Stimulated activated CD4-positive, alpha-beta T cell treated with anti-CD3 and anti-CD28 coated beads, TNF-alpha, amount 100 ng/mL, for 48 hours (primary cell): ENCODE measurements around the gene SETD6.

ENCODE experiments used
- DNase-seq, 3 donors: peaks; one replicate each; pipeline ENCODE4 v3.0.0-alpha.2; 2020; ENCODE audit warnings: low read depth in 3 of 3

Gene SETD6

DNA sequence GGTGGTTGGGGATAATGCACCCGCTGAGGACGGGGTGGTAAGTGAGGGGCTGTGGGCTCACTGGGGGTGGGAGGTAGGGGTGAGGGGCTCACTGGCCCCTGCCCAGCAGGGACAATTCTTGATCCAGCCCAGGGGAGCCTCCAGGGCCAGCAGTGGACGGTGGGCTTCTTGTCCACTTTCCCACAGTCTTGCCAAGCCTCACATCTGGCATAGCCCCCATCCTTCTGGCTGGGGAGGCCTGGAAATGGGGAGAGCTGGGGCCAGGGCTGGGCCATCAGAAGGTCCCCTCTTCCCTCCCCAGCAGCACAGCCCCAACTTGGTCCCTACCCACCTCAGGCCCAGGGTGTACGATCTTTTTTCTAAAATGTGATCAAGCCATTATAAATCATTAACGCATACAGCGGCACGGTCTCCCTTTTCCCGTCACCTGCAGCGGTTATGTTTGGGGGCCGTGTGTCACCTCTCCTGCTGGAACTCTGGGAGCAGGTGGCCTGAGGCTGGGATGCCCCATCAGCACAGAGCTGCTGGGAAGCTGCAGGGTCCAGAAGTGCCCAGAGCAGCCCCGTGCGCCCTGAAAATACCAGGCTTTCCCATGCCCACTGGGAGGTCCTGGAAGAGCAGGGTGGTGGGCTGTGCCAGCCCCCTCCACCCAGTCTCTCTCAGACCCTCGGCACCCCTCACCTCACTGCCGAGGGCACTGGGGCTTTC is 7.2 kb upstream of the SETD6 start:
- no peak for DNase-seq

DNA sequence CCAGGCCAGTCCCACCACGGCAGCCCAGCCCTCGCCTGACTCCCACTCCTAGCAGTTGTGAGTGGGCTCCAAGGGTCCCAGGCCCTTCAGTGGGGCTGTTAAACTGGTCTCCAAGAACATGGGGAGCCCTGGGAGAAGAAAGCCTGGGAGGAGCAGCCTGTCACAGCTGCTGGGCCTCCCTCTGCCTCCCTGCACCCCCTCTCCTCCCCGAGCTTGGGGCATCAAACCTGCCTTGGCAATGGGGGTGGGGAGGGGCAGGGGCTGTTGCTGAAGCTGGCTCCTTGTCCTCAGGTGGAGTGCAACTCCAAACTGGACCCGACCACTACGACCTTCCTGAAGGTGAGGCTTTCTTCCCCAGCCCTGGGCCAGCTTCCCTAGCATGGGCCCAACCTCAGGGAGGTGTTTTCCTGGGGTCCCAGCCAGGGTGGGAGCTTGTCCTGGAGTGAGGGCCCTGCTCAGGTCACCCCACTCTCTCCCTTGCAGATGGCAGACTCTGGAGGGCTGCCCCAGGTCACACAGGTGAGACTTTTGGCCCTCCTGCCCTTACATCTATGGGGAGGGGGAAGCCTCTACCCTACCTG is 6.6 kb upstream of the SETD6 start:
- no peak for DNase-seq

DNA sequence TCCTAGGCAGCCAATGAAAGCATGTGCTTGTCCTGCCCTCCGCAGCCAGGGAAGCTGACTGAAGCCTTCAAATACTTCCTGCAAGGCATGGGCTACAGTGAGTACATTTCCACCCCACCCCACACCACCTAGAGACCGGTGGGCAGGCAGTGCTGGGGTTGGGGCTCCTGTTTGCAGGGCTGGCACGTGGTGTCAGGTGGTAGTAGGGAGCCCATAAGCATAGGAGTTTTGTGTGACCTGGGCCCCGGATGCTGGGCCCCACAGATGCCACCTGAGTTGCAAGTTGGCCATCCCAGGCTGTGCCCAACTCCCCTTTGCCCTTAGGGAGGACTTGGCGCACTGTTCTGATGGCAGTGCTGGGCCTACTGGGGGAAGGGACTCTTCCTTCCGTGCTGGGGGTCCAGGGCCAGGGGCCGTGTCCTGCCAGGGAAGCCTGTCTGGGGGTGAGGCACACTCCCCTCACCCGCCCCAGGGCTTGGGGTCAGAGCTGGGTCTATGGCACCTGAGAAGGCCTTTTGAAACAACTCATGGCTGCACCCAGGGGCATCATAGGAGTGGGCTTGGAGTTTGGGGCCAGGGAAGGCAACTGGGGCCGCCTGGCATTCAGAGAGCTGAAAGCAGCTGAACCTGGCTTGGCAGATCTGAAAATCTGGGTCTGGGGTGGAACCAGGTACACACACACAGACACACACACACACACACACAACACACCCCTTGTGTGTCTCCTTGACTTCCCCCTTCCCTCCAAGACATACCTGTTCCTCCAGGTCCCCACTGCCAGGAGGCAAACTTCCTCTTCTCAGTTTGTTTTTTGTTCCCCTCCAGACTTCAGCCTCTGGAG is 5.8 kb upstream of the SETD6 start:
- DNase-seq = no peak

DNA sequence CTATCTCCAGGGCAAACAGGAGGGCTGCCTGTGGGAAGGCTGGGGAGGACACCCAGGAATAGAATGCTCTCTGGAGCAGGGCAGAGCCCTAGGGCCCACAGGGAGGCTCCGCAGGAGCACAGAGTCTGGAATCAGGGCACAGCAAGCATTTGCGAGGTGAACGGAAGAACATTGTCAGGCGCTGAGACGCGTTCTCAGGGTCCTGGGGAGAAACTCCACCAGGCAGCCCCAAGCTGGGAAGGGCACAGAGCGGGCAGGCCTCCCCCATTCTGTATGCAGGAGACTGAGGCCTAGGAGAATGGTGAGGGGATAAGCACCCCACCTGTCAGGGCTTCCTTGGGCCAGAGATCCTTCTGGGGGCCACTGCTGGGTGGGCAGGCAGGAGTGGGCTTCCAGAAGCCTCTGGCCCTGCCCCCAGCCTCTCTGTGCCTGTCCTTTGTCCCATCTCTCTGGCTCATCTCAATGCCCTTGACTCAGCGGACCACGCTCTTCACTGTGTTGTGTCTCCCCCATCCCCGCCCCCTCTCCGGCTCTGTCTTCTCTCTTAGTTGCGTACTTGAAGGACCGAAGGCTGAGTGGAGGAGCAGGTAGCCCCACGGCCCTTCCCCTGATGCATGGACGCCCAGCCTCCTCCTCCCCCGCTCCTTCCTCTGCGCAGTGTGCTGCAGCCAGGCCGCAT is 5.1 kb upstream of the SETD6 start:
- DNase-seq = no peak

DNA sequence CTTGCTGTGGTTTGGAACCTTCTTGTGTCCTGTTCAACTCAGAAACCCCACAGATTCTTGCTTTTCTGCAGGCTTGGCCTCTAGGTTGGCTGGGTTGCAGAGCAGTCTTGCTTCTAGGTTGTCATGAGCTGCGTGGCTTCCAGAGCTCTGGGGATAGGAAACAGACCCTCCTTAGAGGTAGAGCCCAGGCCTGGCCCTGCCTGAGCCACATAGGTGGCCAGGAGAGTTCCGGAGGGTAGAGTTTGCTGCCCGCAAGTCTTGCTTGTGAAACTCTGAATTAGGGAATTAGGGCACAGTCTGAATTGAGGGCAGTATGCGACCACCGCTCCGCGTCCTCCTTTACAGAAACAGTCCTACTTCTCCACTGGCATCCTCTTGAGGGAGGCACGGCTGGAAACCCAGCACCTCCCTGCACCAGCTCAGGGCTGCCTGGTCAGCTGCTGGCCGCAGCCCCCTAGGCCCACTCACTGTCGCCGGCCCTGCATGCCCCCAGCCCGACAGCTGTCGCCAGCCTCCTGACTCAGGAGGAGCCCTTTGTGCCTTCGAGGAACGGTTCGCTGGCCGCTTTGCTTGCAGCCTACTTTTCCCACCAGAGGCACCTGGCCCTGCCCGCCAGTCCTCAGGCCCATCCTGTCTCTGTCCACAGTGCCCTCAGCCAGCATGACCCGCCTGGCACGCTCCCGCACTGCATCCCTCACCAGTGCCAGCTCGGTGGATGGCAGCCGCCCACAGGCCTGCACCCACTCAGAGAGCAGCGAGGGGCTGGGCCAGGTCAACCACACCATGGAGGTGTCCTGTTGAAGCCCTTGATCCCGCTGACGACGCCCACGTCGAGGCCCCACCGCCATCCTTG is 4.3 kb upstream of the SETD6 start:
- DNase-seq = no peak

DNA sequence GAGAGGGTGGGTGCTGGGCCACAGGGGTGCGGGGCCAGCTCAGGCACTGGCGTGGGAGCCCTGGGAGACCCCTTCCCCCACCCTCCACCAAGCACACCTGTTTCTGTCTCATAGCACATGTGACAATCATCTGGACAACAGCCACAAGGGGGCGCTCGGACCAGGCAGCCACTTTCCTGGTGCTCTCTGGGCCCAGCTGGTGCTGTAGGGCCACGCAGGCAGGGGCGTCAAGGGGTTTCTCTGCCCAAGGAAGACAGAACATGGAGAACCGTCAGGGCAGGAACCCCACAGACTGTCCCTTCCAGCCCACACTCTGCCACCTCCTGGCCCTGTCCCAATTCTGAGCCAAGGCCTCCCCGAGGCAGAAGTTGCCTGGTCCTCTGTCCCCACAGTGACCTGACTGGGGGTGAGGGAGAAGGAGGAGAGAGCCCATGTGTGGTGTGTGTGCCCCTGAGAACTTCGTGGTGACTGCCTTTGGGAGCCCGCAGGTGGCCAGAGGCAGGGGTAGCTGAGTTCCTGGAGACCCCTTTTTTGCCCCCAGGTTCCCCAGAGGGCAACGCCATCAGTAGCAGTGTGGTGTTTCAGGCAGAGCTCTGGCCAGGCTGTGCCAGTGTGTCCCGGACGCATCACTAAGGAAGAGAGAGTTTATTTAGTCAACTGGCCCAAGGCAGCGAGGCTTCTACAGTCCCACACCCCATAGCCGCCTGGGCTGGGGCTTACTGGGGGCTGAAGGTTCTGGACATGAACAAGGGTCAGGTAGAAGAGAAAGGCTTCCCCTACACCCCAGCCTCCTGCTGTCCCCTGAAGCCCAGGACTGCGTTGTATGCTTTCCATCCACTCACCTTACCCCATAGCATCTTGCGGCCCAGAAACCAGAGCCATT is 3.1 kb upstream of the SETD6 start:
- DNase-seq = peak; percentile 71 to 82 (median 81)

DNA sequence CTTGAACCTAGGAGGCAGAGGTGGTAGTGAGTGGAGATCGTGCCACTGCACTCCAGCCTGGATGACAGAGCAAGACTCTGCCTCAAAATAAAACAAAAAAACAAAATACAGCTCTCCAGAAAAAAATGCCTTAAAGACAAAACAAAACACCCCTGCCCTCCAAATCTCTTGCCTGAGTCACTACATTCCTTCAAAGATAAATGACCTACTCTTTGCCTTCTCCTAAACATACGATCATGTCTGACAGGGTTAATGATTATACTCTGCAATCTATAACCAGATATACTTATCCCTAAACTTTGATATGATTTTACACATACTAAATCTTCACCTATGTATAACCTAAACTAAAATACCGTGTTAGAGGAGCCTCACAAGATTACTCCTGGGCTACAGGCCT is 1.4 kb upstream of the SETD6 start:
- no peak for DNase-seq

DNA sequence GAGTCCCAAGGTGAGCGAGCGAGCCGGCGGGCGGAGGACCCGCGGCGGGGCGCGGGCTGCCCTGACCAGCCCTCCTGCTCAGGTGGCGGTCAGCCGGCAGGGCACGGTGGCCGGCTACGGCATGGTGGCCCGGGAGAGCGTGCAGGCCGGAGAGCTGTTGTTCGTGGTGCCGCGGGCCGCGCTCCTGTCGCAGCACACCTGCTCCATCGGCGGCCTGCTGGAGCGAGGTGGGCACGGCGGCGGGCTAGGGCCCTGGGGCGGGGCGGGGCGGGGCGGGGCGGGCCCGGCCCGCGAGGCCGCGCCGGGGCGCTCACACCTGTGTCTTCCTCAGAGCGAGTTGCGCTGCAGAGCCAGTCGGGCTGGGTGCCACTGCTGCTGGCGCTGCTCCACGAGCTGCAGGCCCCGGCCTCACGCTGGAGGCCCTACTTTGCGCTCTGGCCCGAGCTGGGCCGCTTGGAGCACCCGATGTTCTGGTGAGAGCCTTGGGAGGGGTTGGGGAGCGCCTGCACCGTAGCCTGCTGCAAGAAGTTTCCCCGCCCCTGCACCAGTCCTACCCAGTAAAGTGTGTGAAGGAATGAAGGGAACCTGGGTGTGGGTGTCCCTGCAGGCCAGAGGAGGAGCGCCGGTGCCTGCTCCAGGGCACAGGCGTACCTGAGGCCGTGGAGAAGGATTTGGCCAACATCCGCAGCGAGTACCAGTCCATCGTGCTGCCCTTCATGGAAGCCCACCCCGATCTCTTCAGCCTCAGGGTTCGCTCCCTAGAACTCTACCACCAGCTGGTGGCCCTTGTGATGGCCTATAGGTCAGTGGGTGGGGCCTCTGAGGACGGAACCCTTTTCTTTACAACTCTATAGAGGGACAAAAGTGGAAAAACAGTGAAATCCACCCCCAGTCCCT is 802 bp downstream of the SETD6 start:
- DNase-seq = no peak

DNA sequence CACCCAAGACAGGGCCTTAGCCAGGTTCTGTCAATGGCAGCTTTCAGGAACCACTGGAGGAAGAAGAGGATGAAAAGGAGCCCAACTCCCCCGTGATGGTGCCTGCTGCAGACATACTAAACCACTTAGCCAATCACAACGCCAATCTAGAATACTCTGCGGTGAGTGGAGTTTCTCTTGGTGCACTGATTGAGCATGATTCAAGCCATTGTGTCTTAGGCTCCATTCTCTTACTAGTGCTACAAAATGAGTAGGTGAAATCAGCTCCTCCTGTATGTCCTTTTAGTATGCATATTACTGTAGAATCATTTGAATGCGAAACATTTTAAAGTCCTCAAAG is 1.4 kb downstream of the SETD6 start:
- DNase-seq = no peak

DNA sequence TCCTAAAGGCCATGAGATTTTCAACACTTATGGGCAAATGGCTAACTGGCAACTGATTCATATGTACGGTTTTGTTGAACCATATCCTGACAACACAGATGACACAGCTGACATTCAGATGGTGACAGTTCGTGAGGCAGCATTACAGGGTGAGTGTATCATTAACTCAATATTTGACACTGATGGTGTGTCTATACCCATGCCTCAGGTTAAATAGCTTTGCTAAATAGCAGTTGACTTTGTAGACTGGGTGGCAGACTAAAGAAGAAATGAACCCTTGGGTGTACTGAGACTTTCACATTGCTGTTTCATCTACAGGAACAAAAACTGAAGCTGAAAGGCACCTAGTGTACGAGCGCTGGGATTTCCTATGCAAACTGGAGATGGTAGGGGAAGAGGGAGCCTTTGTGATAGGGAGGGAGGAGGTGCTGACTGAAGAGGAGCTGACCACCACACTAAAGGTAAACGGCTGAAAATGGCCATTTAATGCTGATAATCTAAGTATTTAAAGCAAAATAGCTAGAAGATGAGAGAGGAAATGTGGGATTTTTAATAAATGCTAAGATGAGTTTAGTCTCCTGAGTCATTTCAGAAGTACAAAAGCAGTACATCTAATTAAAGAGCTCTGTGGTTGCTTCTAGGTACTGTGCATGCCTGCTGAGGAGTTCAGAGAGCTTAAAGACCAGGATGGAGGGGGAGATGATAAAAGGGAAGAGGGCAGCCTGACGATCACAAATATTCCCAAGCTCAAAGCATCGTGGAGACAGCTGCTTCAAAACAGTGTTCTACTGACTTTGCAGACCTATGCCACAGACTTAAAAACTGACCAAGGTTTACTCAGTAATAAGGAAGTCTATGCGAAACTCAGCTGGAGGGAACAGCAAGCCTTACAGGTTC is 3.0 kb downstream of the SETD6 start:
- DNase-seq = no peak

DNA sequence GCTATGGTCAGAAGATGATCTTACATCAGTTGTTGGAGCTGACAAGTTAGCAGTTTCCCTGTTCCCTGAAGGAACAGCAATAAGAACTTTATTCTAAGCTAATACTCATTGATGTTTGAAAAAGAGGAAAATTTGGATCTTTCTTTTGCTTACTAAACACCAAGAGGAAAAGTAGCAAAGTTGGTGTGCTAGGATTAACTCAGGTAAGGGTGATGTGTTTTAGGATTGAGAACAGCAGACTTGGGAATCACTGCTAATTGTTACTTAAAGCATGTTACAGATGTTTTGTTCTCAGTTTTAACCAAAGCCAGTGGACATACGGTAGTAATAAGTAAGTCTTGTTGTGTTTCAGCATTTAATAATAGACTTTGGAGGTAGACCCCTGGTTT is 3.7 kb downstream of the SETD6 start:
- DNase-seq = no peak

DNA sequence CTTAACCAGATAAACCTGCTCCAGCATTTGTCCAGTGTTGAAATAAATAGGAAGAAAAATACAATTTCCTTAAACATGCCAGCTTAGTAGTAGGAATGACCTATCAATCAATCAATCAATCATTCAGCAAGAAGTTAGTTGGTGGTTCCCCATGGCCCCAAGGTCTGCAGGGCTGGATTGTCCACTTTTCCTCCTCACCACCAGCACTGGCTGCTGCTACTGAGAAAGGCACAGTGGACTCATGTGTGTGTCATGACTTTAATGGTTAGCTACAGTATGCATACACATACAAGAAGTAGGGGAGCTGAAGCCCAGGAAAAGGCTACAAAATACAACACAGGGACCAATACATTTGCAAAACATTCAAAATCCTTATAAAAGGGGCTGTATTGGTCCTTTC is 4.4 kb downstream of the SETD6 start:
- no peak for DNase-seq

DNA sequence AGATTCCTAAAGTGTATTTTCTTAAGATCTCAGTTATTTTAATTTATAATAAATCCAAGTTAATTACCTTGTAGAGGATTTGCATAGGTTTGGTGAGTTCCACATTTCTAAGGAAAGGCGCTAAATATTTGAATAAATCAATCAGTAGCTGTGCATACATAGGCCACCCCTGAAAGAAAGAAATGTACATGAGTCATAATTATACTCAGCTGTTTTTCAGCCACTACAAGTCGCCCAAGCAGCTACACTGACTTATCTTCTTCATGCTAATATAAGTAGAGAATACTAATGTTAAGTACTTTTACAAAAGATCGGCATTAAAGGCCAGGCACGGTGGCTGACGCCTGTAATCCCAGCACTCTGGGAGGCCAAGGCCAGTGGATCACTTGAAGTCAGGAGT is 14.9 kb downstream of the SETD6 start:
- DNase-seq = no peak

DNA sequence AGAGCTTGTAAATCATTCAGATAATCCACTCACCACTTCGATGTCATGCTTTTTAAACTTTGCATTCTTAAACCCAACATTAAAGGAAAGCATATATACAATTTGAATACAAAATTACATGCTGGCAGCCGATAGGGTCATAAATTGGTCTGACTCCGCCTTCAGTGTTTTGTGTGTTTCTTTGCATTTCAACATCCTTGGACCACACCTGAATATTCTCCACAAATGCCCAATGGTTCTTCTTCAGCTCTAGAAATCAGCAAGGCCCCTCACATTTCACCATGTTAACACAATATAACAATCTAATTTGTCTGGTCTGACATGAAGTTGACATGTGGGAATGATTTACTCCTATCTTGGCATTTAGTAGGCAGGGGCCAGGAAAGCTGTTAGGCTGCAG is 17.1 kb downstream of the SETD6 start:
- no peak for DNase-seq

DNA sequence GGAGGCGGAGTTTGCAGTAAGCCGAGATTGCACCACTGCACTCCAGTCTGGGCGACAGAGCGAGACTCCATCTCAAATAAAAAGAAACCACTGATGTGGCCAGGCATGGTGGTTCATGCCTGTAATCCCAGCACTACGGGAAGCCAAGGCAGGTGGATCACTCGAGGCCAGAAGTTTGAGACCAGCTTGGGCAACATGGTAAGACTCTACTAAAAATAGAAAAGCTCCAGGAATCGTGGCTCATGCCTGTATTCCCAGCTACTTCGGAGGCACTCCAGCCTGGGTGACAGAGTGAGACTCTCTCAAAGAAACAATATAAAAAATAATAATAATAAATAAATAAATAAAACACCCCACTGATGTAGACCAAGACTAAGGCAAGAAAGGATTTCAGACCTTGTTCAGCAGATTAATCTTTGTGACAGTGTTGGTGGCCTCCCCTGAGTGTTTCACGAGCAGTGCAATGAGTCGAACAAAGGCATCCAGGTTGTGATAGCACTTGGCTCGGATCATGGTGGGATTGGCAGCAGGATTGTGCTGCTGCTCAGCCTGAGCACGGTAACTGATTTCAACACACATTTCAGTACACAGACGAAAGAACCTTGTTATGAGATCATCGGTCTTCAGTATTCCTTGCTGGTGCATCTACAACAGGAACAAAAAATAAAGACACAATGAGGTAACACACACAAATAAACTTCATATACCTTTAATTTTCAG is 18.6 kb downstream of the SETD6 start:
- DNase-seq = no peak

DNA sequence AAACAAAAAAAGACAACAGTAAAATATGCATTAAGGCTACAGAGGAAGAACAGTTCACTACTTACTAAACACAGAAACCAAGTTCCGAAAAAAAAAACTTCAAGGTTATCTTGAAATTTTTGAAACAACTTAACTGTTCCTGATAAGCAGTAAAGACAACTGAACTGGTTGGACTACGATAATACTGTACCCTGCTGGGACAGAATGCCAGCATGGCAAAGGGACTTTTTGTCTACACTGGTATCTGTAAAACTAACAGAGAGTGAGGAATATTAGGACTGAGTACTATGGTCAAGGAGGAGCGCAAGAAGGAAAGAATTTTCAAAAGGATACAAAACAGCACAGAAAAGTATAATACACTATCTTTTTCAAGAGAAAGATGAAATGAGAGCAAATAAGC is 19.8 kb downstream of the SETD6 start:
- no peak for DNase-seq

DNA sequence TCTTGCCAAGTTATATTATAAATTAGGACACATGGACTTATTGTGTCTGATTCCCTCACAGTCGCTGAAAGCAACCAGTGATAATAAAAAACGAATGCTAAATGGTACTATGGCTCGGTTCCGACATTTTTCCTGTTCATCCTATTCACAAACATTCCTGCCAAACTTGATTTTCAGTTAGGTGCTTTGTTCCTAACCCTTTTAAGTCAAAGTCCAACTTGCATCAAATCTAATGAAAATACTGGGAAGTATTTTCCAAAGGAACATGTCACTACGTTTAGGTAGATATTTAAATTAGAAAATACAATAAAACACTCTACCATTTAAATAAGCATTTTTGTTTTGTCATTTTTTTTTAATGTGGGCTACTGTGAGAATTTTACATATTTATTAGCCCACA is 21.0 kb downstream of the SETD6 start:
- DNase-seq = no peak
